Right lobe of liver (tissue), 6 donors: ENCODE results near the gene ELN. TPM values are rescaled to one million over a fixed set of nuclear protein-coding genes. Genes with fewer than 3 reads are reported as not detected.
A peak's percentile ranks its signal among the peaks of the same experiment; 100 is the strongest.
"Not testable (repeated sequence)": the region's sequence is repeated elsewhere in the genome, so short reads cannot be mapped to it uniquely, and the experiment has no call there.

ENCODE experiments used
- ATAC-seq, 4 donors: fragments of 200-7000 bp; cut with Tn5 transposase; one replicate each; pipeline ENCODE4 v1.9.1; 2020; ENCODE audit warnings: mild to moderate bottlenecking in 4 of 4, moderate library complexity in 4 of 4
- DNase-seq, 3 donors: peaks; one replicate each; pipeline ENCODE4 v3.0.0-alpha.2; 2020
- H3K27ac ChIP-seq, 3 donors: fragments of 200-600 bp; one replicate each; pipeline ENCODE4 v1.8.0; 2022
- H3K27me3 ChIP-seq, 2 donors: fragments of 200-600 bp; one replicate each; pipeline ENCODE4 v1.8.0; 2022
- H3K36me3 ChIP-seq, 4 donors: fragments of 200-600 bp; sonication (generic) in 1 of 4; one replicate each; pipeline versions ENCODE4 v1.5.1 to v1.8.0; 2017 to 2022; ENCODE audit warnings: control low read depth in 1 of 4
- H3K4me1 ChIP-seq, 4 donors: fragments of 200-600 bp; sonication (generic) in 1 of 4; one replicate each; pipeline versions ENCODE4 v1.5.1 to v1.8.0; 2017 to 2022; ENCODE audit warnings: control low read depth in 1 of 4
- H3K4me3 ChIP-seq, 3 donors: fragments of 200-600 bp; one replicate each; pipeline ENCODE4 v1.8.0; 2022
- H3K9me3 ChIP-seq, 4 donors: fragments of 200-600 bp; sonication (generic) in 1 of 4; one replicate each; pipeline versions ENCODE4 v1.5.1 to v1.8.0; 2017 to 2022; ENCODE audit warnings: control low read depth in 1 of 4
- CTCF ChIP-seq, 4 donors: fragments of 200-600 bp in 3 of 4; fragments of 450-650 bp in 1 of 4; IDR thresholded peaks; one replicate each; pipeline versions ENCODE4 v1.5.1 to v1.8.0; 2016 to 2022; ENCODE audit warnings: antibody characterized with exemption in 4 of 4, mild to moderate bottlenecking in 2 of 4
- POLR2A ChIP-seq: fragments of 450-650 bp; IDR thresholded peaks from one replicate; pipeline ENCODE4 v1.6.1; 2017; ENCODE audit warnings: antibody characterized with exemption, mild to moderate bottlenecking
- WGBS: methylation state at CpG from one replicate; pipeline ENCODE4 v1.1.6; 2018; ENCODE audit warnings: low coverage, low lambda C conversion rate; ENCODE audit not compliant: insufficient coverage; ENCODE audit errors: missing lambda C conversion rate; 5-methylcytosine and 5-hydroxymethylcytosine counted together
- intact Hi-C, 2 donors: fragments of 100-400 bp; cut with DNase I; formaldehyde crosslinking; loops; one replicate each; pipeline versions ENCODE4 v1.11.2 to v1.14.1; 2022
- total RNA-seq, 6 experiments: library from RNA; depleted of rRNA in 2 of 6; stranded (reverse); fragments of >200 nt in 2 of 6; fragmentation: NEBNext Ultra II Directional in 3 of 6; extraction: Animal tissue kit (Norgen Biotek cat#: 25700) in 3 of 6; gene quantifications; one replicate each; pipeline versions ENCODE4 v1.1.0 to v1.2.4, GENCODE V29; 2016 to 2023
- donor health status: DM: no; HTN: yes; CAD: no.
- donor health status: DM: no; HTN: no; CAD: no.
- donor health status: DM: no; HTN: no; CAD: no.
- donor health status: DM: no; HTN: yes; CAD: no.
- donor health status: DM: no; HTN: yes; CAD: no.

Gene ELN
- total RNA-seq, 6 experiments from 2014 or later = 3.0 to 11.7 (median 5.3) TPM

- no peak for TF ChIP-seq POLR2A
- no peak for TF ChIP-seq CTCF (IDR thresholded peaks at IDR 0.05)
- intact Hi-C loops = no loop called here
- DNase-seq (no peak), ATAC-seq (no peak)
- 71% methylated on average over 2 of the region's 14 CpGs for WGBS
- Histone ChIP-seq H3K27ac (no peak overlapping the region), H3K9me3 (no peaks in the 10 kb centered on the region), H3K36me3 (no peaks in the 10 kb centered on the region), H3K4me3 (no peak overlapping the region), H3K4me1 (no peaks in the 10 kb centered on the region), H3K27me3 (no peaks in the 10 kb centered on the region)
Measured at GRCh38 chr7:74009719-74010118, 18.3 kb upstream of the ELN start.

- WGBS = 71% methylated on average over 1 of the region's 16 CpGs
- Histone ChIP-seq H3K9me3 (no peaks in the 10 kb centered on the region), H3K4me1 (no peaks in the 10 kb centered on the region), H3K36me3 (no peaks in the 10 kb centered on the region), H3K27me3 (no peaks in the 10 kb centered on the region), H3K4me3 (no peak overlapping the region), H3K27ac (no peak overlapping the region)
- intact Hi-C loops = no loop called here
- ATAC-seq (no peak), DNase-seq (no peak)
- no peak for TF ChIP-seq CTCF (IDR thresholded peaks at IDR 0.05)
- TF ChIP-seq POLR2A = no peak
Measured at GRCh38 chr7:74010407-74010806, 17.6 kb upstream of the ELN start.

- intact Hi-C loops, ATAC-seq, H3K27ac ChIP-seq, H3K9me3 ChIP-seq, DNase-seq, H3K27me3 ChIP-seq, H3K4me3 ChIP-seq, H3K36me3 ChIP-seq, H3K4me1 ChIP-seq: not testable (repeated sequence)
- WGBS = 93% methylated on average over 4 of the region's 4 CpGs
Measured at GRCh38 chr7:74011421-74011820, 16.6 kb upstream of the ELN start.

GRCh38 chr7:74012842-74013249 is 15.1 kb upstream of the ELN start:
- H3K27me3 ChIP-seq = no peaks in the 10 kb centered on the region
- WGBS = 60% methylated on average over 5 of the region's 13 CpGs
- ATAC-seq (peak in 1 of 4 donors; percentile 5), DNase-seq (no peak)
- no peak overlapping the region for H3K4me3 ChIP-seq
- no peaks in the 10 kb centered on the region for H3K4me1 ChIP-seq
- intact Hi-C loops = no loop called here
- no peak overlapping the region for H3K27ac ChIP-seq
- no peaks in the 10 kb centered on the region for H3K9me3 ChIP-seq
- no peaks in the 10 kb centered on the region for H3K36me3 ChIP-seq
- TF ChIP-seq CTCF (IDR thresholded peaks at IDR 0.05) (no peak), POLR2A (no peak)

GRCh38 chr7:74013539-74014272 is 14.3 kb upstream of the ELN start:
- DNase-seq = no peak
- H3K9me3 ChIP-seq = no peaks in the 10 kb centered on the region
- H3K36me3 ChIP-seq = no peaks in the 10 kb centered on the region
- H3K4me3 ChIP-seq = no peak overlapping the region
- H3K4me1 ChIP-seq = no peaks in the 10 kb centered on the region
- ATAC-seq = peak in 3 of 4 donors; percentile 11 to 59 (median 17)
- intact Hi-C loops = no loop called here
- no peaks in the 10 kb centered on the region for H3K27me3 ChIP-seq
- H3K27ac ChIP-seq = no peak overlapping the region
- no peak for TF ChIP-seq CTCF (IDR thresholded peaks at IDR 0.05)
- no peak for TF ChIP-seq POLR2A
- no CpG with 5 or more reads among the region's 16 CpGs for WGBS
